AG04449 (cell line): ENCODE measurements around the gene NAT14.

Experiments
- CTCF ChIA-PET: fragments of 350-600 bp; formaldehyde crosslinking; extraction: SDS; loops from one replicate; lab custom pipeline; 2021; ENCODE audit warnings: antibody characterized with exemption; lab: Yijun Ruan, JAX
- POLR2A ChIA-PET: fragments of 400-600, 350-600 bp; formaldehyde crosslinking; extraction: SDS; loops from one replicate; lab custom pipeline; 2020; ENCODE audit warnings: antibody characterized with exemption, inconsistent platforms; lab: Yijun Ruan, JAX
- DNase-seq: peaks from one replicate; pipeline ENCODE4 v3.0.0-alpha.2; 2010; ENCODE audit warnings: low read depth, low spot score
- H3K4me3 ChIP-seq: 2 replicates; pipeline ENCODE4 v1.5.1; 2011; ENCODE audit warnings: low read depth, mild to moderate bottlenecking, control low read depth, low read length
- TF ChIP-seq, protein P1 (sequence below): IDR thresholded peaks from one replicate; pipeline ENCODE4 v1.5.1; 2011; ENCODE audit warnings: mild to moderate bottlenecking, moderate library complexity, low read length, control low read depth, inconsistent platforms; ENCODE audit not compliant: insufficient read depth; ENCODE audit errors: missing control alignments

The NAT14 gene

DNA sequence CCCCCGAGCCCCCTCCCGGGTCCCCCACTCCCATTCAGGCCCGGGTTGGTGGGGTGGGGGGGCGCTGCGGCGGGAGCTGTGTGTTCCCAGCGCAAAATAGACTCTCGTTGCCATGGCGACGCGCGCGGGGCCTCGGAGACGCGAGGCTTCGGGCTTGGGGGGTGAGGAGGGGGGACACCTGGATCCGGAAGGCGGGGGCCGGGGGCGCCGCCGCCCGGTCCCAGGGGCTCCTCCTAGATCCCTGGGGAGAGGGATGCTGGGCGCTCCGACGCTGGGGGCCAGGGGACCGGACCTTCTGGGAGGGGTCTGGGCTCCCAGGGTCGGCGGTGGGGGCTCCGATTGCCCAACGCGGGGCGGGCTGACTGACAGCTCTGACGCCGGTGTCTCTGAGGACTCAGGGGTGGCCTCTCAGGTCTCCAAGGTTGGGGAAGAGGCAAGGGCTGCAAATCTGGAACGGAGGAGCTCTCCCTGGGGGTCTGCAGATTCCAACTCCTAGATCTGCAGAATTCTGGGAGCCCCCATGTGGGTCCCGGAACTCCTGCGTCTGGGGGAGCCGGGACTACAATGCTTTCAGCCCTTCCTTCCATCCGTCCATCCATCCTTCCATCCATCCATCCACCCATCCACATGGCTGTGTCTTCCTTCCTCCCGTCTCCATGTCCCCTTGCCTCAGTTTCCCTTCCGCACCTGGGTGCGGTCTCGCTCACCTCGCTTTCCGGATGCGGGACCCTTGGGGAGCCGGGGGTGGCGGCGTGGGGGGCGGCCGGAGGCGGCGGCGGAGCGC is 32.8 kb upstream of the NAT14 start:
- ChIA-PET POLR2A (no interaction called here), CTCF (interaction anchor here (0.8 to 3.0 kb wide), 5 partner anchors 15 to 305 kb away, joined by 4 to 24 read pairs (median 5); no protein-coding TSS in a partner anchor)
- no peak for DNase-seq
- no peak overlapping the region for H3K4me3 ChIP-seq
- TF ChIP-seq, protein P1, sequence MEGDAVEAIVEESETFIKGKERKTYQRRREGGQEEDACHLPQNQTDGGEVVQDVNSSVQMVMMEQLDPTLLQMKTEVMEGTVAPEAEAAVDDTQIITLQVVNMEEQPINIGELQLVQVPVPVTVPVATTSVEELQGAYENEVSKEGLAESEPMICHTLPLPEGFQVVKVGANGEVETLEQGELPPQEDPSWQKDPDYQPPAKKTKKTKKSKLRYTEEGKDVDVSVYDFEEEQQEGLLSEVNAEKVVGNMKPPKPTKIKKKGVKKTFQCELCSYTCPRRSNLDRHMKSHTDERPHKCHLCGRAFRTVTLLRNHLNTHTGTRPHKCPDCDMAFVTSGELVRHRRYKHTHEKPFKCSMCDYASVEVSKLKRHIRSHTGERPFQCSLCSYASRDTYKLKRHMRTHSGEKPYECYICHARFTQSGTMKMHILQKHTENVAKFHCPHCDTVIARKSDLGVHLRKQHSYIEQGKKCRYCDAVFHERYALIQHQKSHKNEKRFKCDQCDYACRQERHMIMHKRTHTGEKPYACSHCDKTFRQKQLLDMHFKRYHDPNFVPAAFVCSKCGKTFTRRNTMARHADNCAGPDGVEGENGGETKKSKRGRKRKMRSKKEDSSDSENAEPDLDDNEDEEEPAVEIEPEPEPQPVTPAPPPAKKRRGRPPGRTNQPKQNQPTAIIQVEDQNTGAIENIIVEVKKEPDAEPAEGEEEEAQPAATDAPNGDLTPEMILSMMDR = no peak

DNA sequence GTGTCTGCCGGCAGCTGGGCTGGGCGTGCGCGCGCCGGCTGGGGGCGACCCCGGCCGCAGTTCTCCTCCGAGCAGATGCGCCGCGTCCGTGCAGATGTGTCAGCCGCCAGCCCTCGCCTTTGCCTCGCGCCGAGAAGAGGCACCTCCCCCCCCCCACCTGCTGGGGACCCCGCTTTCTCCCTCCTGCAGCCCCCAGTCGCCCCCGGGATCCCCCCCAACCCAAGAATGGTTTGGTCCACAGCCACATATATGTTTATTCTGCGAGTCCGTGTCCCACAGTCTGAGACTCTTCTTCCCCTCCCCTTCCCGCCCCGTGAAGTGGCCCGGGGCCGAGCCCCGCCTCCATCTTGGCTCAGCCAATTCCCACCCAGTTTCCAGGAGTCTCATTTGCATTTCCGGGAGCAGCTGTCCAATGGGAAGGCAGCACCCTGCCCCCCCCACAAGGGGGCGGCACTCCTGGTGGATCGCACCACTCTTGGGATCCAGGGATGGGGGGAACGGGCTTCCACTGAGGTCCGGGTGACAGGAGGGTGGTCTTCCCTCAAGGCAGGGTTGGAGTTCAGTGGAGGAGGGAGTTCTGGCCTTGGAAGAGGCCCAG is 32.1 kb upstream of the NAT14 start:
- POLR2A ChIA-PET = interaction anchor here (1.2 kb wide), 1 partner anchor 23 kb away, joined by 3 read pairs; the partner anchor contains the start of gene ZNF628
- CTCF ChIA-PET = interaction anchor here (1.0 to 3.0 kb wide), 12 partner anchors 9 to 364 kb away, joined by 3 to 24 read pairs (median 5); partner anchors contain the start of gene SHISA7
- H3K4me3 ChIP-seq = no peak overlapping the region
- TF ChIP-seq, protein P1 = no peak
- DNase-seq = no peak

GRCh38 chr19:55453511-55454260 is 31.3 kb upstream of the NAT14 start:
- POLR2A ChIA-PET = interaction anchor here (1.2 kb wide), 1 partner anchor 23 kb away, joined by 3 read pairs; the partner anchor contains the start of gene ZNF628
- DNase-seq = no peak
- CTCF ChIA-PET = interaction anchor here (0.8 to 3.0 kb wide), 14 partner anchors 10 to 365 kb away, joined by 3 to 24 read pairs (median 5); partner anchors contain the start of genes SHISA7 and ZNF628
- TF ChIP-seq, protein P1 = no peak
- H3K4me3 ChIP-seq = no peak overlapping the region

DNA sequence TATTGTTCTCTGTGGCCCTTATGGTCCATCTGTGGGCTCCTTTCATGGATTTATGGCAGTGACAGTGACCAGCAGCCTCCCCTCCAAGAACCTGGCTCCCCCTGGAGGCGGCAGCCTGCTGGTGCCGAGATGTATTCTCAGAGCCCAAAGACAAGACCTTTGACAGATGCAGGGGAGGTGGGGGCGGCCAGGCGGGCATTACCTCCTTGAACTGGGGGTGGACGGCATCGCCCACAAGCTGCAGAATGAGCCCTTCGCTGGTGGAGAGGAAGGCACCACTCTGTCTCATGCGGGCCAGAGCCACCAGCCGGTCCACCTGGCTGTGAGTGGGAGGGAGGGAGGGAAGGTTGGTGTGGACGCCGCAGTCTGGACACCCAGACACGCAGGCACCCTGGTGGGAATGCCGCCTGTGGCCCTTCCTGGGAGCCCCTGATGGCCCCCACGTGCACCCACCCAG is 30.2 kb upstream of the NAT14 start:
- POLR2A ChIA-PET = no interaction called here
- TF ChIP-seq, protein P1 = peak; percentile 77
- DNase-seq = no peak
- no peak overlapping the region for H3K4me3 ChIP-seq
- CTCF ChIA-PET = interaction anchor here (1.7 to 3.0 kb wide), 4 partner anchors 12 to 314 kb away, joined by 5 to 24 read pairs (median 14); no protein-coding TSS in a partner anchor

DNA sequence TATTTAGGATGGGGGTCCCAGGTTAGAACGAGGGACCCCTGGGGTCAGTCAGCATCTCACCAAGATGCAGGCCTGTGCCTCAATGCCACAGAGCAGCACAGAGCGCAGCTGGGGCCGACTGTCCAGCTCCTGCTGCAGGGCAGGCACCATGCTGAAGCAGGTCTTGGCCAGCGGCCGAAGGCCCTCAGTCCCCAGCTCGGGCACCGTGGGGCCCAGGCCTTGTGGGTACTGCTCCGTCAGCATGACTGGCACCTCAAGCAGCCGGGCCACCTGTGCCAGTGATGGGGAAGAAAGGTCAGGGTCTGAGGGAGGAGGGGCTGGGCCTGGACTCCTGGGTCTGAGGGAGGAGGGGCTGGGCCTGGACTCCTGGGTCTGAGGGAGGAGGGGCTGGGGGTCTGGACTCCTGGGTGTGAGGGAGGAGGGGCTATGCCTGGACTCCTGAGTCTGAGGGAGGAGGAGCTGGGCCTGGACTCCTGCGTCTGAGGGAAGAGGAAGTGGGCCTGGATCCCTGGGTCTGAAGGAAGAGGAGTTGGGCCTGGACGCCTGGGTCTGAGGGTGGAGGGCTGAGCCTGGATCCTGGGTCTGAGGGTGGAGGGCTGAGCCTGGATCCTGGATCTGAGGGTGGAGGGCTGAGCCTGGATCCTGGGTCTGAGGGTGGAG is 29.3 kb upstream of the NAT14 start:
- no peak for DNase-seq
- POLR2A ChIA-PET = no interaction called here
- TF ChIP-seq, protein P1 = no peak
- CTCF ChIA-PET = interaction anchor here (0.8 to 1.3 kb wide), 2 partner anchors 38 to 48 kb away, joined by 3 read pairs; no protein-coding TSS in a partner anchor
- H3K4me3 ChIP-seq = no peak overlapping the region
